Stimulated activated CD4-positive, alpha-beta T cell treated with anti-CD3 and anti-CD28 coated beads, Interleukin-1b, Interleukin-23, amount 100 ng/mL, for 4 hours (primary cell): ENCODE measurements around the gene ITGAD.

ENCODE experiments used
- DNase-seq, 2 donors: peaks; one replicate each; pipeline ENCODE4 v3.0.0-alpha.2; 2020; ENCODE audit warnings: low read depth in 2 of 2

The ITGAD gene

GRCh38 chr16:31393056-31393455 lies at the start of gene ITGAD:
Gene ITGAD, plus strand, starts transcription at chr16:31393335. Its CDS starts 26 bp downstream, at chr16:31393361.
- no peak for DNase-seq

- no peak for DNase-seq
Measured at GRCh38 chr16:31344712-31345111, 48.4 kb upstream of the ITGAD start.

DNA sequence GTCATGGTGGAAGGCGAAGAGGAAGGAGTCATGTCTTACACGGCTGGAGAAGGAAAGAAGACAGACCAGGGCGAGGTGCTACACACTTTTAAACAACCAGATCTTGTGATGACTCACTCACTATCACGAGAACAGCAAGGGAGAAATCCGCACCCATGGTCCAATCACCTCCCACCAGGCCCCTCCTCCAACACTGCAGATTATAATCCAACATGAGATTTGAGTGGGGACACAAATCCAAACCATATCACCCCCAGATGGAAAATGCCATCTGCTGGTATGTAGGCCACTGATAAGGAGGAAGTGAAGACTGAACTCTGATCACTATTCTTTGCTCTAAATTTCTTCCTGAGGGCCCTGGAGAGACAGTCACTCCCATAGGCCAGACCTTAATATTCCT lies 45.7 kb upstream of the ITGAD start:
- DNase-seq: no peak

- DNase-seq: no peak
Measured at GRCh38 chr16:31348579-31348978, 44.6 kb upstream of the ITGAD start.

GRCh38 chr16:31350275-31351005 lies 42.7 kb upstream of the ITGAD start:
- no peak for DNase-seq

DNA sequence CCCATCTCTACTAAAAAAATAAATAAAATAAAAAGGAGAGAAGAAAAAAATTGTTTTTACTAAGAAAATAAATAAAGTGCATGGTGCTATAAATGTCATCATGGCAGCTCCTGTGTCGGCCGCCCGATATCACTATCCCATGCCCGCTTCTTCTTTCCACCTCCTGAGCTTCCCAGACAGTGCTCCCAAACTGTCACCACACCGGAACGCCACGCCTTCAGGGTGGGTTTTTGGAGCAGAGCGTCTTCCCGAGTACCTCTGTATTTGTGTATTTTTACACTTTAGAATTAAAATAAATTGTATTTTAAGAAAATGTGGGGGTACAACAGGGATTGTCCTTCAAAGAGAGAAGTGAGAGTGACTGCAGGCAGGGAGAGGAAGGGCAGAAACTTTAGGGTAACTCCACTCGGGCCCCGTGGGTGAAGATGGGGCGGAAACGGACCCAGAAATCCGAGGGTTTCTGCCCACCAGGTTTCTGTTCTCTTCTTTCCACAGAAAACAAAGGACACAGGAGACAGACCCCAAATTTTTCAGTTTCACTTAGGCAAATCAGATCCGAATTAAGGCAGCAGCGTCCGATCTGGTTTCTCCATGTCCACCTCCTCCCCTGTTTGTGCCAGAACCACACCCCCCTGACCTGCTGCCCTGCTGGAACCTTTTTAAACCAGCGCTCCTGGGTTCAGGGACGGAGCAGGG lies 41.7 kb upstream of the ITGAD start:
- DNase-seq: no peak

DNA sequence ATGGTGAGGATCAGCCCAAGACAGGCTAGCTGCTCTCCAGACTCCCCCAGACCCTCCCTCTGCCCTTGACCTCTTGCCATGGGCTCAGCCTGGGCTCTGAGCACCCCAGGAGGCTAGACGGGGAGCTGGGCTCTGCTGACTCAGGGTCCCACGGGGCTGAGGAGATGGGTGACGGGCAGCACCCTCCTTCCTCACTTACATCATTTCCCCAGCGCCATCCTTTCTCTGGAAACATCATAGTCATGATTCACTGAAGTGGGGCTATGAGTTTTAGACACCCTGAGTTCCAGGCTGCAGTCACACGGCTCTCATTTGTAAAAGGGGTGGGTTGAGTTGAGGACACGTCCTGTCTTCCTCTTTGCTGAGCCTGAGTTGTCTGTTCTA lies 41.2 kb upstream of the ITGAD start:
- DNase-seq: no peak

DNA sequence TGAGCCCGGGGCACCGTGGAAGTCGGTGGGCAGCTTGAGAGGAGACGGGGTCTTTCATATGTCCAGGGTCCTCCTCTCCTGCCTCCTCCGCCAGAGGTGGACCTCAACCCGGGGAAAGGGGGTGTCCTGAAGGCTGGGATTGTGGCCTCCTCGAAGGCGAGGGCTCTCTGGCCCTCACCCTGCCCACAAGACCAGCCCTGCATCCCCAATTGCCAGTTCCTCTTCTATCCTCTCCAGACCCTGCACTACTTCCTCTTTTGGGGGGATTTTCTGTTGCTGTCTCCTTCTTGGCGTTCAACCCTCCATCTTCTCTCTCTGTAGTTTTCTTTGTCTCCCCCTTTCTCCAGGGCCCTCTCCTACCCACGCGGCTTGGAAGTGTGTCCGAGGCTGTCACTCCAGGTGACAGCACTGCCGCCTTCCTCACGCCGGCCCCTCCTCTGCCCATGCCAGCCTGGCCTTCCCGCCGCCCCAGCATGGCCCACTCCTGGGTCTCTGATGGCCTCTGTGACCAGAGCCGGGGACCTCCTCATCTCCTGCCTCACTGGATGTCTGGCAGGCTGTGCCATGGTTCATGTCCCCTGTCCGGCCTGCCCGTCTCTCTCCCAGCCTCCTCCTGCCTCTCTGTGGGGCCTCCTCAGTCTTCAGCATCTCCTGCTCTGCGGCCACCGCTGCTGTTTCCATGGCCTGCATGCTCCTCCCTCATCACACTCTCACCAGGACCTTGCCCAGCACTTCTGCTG lies 40.6 kb upstream of the ITGAD start:
- no peak for DNase-seq

DNA sequence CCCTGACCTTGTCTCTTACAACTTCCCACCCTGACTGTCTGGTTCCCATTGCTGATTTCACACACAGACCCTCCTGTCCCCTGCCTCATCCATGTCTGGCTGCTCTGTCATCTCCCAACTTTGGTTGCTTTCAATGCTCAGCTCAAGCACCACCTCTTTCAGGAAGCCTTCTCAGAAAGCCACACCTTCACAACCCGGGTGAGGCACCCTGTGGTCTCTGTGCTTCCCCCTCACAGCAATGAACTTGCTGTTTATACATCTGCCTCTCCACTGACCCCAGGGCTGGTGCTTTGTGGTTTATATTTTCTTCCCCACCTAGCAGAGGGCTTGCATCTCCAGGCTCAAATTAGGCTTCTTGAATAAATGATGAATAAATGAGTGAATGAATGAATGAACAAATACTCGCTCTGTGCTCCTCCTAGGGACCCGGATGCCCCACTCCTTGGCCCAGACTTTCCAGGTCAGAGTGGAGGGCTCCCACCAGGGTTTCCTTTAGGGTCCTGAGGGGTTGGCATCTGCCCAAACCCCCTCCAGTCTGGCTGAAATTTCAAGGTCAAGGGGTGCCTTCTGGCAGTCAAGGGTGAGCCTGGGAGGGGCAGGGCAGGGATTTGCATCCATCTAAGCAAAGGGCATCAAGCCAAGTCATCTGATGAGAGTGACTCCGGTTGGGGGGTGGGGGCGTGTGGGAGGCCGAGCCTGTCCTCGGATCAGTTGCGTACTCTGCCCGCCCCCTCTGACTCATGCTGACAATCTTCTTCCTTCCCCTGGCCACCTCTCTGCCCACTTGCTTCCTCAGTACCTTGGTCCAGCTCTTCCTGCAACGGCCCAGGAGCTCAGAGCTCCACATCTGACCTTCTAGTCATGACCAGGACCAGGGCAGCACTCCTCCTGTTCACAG lies 38.5 kb upstream of the ITGAD start, which contains the start of gene ITGAX:
Gene ITGAX (plus strand): TSS at position 783 of the 898 bp plus-strand sequence. CDS start 79 bp downstream, at position 862.
- DNase-seq: peak; percentile 9 to 21

DNA sequence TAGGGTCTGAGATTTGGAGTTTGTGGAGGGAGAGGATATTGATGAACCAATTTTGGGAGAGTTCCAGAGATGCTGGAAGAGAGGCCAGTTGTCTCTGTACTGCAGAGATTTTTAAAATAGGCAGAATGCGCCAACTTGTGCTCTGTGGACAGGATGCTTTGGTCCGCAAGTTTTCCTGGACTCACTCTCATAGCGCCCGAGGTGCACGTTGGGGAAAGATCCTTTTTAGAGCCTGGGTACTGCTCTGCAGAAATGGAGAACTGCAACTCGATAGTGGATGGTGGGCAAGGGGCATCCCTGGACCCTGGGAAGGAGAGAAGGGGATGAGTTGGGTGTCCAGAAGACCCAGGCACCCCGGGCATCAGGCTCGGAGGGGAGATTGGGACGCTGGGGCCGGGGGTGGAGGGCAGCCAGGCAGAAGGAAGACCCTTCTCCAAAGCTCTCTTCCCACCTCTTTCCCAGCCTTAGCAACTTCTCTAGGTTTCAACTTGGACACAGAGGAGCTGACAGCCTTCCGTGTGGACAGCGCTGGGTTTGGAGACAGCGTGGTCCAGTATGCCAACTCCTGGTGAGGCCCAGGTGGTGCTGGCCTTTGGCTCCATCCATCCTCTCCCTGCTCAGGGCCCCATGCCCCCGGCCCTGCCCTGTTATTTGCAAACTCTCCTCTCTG lies 37.6 kb upstream of the ITGAD start:
- DNase-seq: no peak

- DNase-seq: no peak
Measured at GRCh38 chr16:31356566-31357323, 36.4 kb upstream of the ITGAD start.

DNA sequence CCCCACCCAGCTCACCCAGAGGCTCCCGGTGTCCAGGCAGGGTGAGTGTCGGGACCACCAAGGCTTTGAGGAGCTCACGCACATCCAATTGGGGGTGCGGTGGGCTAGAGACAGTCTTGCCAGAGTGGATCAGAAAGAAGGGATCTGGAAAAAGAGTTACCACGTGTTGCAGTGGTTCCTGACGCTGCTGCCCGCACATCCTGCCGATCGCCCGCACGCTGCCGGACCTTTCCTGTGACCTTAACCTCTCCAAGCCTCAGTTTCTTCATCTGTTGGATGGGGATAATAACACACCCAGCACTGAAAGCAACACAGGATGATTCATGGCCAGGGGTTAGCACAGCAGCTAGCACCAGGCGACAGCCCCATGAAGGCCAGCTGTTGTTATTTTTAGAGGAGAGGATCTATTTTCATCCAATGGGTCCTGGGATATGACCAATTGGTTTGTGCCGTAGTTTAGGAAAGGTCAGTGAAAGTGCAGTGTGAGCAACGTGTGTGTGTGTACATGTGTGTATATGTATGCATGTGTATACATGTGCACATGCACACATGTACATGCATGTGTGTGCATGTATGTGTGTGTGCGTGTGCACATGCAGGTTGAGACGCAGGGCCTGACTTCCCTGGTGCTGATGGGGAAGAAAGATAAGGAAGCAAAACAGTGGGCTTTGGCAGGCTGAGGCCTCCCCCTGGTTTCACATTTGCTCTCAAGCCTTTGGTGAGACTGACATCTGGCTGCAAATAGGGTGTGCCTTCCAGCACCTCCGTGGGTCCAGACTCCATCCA lies 35.6 kb upstream of the ITGAD start:
- DNase-seq: no peak

DNA sequence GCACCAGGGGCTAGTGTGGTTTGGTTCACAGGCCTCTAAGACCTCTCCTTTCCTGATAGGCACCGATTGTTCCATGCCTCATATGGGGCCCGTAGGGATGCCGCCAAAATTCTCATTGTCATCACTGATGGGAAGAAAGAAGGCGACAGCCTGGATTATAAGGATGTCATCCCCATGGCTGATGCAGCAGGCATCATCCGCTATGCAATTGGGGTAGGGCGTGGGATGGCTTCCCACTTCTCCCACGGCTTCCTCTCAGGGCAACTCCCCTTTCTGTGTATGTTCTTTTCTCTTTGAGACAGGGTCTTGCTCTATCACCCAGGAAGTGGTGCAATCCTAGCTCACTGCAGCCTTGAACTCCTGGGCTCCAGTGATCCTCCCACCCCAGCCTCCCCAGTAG lies 32.9 kb upstream of the ITGAD start:
- DNase-seq: no peak

DNA sequence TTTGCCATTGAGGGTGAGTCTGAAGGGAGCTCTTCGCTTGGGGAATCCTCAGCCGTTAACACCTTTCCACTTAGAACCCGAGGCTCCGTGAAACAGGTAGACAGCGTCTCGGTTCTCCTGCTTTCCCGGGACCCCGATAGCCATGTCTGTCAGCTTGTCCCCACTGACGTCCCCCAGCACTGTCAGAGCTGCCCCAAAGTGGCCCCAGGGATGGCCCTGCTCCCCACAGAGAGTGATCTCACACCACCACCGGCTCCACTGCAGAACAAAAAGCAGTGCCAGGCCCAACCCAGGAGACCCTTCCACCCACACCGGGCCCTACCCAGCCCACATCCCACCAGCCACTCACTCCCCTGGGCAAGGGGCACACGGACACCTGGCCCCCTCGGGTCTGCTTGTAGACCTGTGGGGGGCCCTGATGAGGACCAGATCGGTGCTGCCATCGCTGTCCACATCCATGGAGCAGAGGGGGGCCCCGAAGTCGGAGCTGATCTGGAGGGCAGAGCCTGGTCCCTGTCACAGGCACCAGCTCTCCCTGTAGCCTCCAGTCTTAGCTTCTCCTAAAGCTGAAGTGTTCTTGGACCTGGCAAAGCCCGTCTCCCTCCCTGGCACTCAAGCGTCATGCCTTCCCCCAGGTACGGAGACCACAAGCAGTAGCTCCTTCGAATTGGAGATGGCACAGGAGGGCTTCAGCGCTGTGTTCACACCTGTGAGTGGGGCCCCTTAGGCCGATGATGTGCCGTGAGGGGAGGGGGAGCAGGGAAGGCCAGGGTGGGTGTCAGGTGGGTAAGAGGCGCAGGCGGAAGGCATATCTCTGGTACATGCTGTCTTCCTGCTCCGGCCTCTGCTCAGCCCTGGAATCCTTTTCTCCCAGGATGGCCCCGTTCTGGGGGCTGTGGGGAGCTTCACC lies 31.7 kb upstream of the ITGAD start:
- DNase-seq: no peak

DNA sequence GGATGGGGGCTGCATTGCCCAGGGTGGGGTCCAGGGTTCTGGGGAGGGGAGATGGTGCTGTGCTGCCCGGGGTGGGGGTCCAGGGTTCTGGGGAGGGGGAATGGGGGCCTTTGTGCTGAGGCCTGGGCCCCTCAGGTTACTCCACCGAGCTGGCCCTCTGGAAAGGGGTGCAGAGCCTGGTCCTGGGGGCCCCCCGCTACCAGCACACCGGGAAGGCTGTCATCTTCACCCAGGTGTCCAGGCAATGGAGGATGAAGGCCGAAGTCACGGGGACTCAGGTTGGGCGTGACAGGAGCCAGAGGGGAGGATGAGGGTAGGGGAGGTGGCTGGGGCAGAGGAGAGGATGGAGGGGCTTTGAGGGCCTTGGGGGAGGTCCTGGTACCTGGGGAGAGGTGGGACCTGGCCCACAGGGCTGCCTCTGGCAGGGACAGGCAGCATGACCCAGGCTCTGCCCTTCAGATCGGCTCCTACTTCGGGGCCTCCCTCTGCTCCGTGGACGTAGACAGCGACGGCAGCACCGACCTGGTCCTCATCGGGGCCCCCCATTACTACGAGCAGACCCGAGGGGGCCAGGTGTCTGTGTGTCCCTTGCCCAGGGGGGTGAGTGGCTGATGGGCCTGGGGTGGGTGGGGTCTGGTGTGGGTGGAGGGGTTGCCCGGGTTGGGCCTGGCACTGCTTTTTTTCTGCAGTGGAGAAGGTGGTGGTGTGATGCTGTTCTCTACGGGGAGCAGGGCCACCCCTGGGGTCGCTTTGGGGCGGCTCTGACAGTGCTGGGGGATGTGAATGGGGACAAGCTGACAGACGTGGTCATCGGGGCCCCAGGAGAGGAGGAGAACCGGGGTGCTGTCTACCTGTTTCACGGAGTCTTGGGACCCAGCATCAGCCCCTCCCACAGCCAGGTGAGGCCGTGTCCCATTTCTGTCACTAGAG lies 30.4 kb upstream of the ITGAD start:
- DNase-seq: no peak

GRCh38 chr16:31363721-31364120 lies 29.4 kb upstream of the ITGAD start:
- DNase-seq: no peak

GRCh38 chr16:31364421-31364820 lies 28.7 kb upstream of the ITGAD start:
- DNase-seq: no peak
